Uterus (tissue), 4 donors: ENCODE data around the gene ASIC2. TPM values are rescaled to one million over a fixed set of nuclear protein-coding genes. Genes with fewer than 3 reads are reported as not detected.

Experiments
- DNase-seq, 2 donors: peaks; one replicate each; pipeline ENCODE4 v3.0.0-alpha.2; 2019 to 2020
- H3K27ac ChIP-seq, 2 donors: fragments of 200-600 bp; sonication (generic); 1 replicate in 1 of 2; 2 replicates in 1 of 2; pipeline ENCODE4 v1.5.1; 2016 to 2018
- H3K27me3 ChIP-seq, 2 donors: fragments of 200-600 bp; sonication (generic); one replicate each; pipeline ENCODE4 v1.5.1; 2018 to 2019; ENCODE audit warnings: control low read depth in 1 of 2
- H3K36me3 ChIP-seq, 2 donors: fragments of 200-600 bp; sonication (generic); one replicate each; pipeline ENCODE4 v1.5.1; 2019; ENCODE audit warnings: control low read depth in 1 of 2
- H3K4me1 ChIP-seq, 2 donors: fragments of 200-600 bp; sonication (generic); one replicate each; pipeline ENCODE4 v1.5.1; 2018 to 2019; ENCODE audit warnings: control low read depth in 1 of 2
- H3K4me3 ChIP-seq, 2 donors: fragments of 200-600 bp; sonication (generic); 1 replicate in 1 of 2; 2 replicates in 1 of 2; pipeline ENCODE4 v1.5.1; 2018 to 2019; ENCODE audit warnings: mild to moderate bottlenecking in 1 of 2
- H3K9me3 ChIP-seq, 2 donors: fragments of 200-600 bp; sonication (generic); one replicate each; pipeline ENCODE4 v1.5.1; 2019; ENCODE audit warnings: control low read depth in 1 of 2
- POLR2A ChIP-seq, 2 donors: fragments of 450-650 bp; IDR thresholded peaks; one replicate each; pipeline ENCODE4 v1.6.1; 2016; ENCODE audit warnings: antibody characterized with exemption in 2 of 2, mild to moderate bottlenecking in 1 of 2, moderate library complexity in 1 of 2
- intact Hi-C: fragments of 100-400 bp; cut with DNase I; formaldehyde crosslinking; loops from one replicate; pipeline ENCODE4 v1.15.1; 2023; ENCODE audit warnings: low total_unique reads
- total RNA-seq, 4 donors: library from RNA; depleted of rRNA in 3 of 4; stranded (reverse); fragments of >200 nt in 3 of 4; gene quantifications; one replicate each; pipeline versions ENCODE4 v1.1.0 to v1.2.4, GENCODE V29; 2014 to 2023
- TF ChIP-seq, protein P1 (sequence below), 4 experiments: fragments of 200-600 bp in 2 of 4; fragments of 450-650 bp in 2 of 4; sonication (generic) in 2 of 4; IDR thresholded peaks; one replicate each; pipeline ENCODE4 v1.5.1; 2016 to 2019; ENCODE audit warnings: antibody characterized with exemption in 4 of 4, mild to moderate bottlenecking in 2 of 4, moderate library complexity in 1 of 4
- donor health status: DM: yes; HTN: yes; CAD: no.

ASIC2 gene
- total RNA-seq, 4 donors from 2014 or later, result 1.2 to 1.4 TPM; not detected in 2

DNA sequence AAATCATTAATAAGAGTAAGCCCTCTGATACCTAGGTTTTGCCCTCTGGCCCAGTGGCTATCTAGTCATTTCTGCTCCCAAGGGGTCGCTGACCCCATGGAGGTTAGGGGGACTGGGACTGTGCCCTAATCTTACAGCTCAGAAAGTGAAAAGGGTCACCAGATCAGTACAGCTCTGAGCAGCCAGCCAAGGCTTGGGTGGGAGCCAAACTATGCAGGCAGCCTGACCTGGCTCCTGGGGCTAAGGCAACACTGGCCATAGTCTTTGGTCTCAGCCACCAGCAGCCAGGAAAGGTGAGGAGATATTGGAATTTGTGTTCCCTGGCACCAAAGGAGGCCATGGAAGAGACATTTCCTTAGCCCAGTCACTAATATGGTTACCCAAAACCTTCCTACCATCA, 67.6 kb downstream of the ASIC2 start:
- no peaks in the 10 kb centered on the region for H3K4me1 ChIP-seq
- intact Hi-C loops, result no loop called here
- no peak for DNase-seq
- H3K4me3 ChIP-seq, result no peak overlapping the region
- H3K27me3 ChIP-seq, result no peaks in the 10 kb centered on the region
- no peak overlapping the region for H3K27ac ChIP-seq
- no peaks in the 10 kb centered on the region for H3K9me3 ChIP-seq
- H3K36me3 ChIP-seq, result no peaks in the 10 kb centered on the region
- no peak for TF ChIP-seq POLR2A (IDR thresholded peaks at IDR 0.05)

DNA sequence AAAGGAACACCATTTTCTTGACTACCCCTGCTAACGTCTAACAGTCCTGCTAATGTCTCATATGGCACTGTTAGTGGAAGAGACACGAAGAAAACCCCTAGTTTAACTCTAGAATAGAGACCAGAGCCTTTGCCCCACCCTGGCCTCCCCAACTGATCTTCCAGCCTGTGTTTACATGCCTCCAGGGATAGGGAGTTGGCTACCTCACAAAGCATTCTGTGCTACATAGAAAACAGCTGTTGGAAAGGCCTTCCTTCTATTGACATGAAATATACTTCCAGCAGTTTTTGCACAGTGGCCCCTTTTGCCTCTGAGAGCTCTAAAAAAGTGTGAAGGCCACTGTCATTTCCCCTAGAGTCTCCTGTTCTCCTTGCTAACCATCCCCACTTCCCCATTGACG, 73.1 kb downstream of the ASIC2 start:
- H3K4me3 ChIP-seq, result no peak overlapping the region
- no peaks in the 10 kb centered on the region for H3K4me1 ChIP-seq
- no peaks in the 10 kb centered on the region for H3K27me3 ChIP-seq
- TF ChIP-seq POLR2A (IDR thresholded peaks at IDR 0.05), result no peak
- TF ChIP-seq, protein P1, sequence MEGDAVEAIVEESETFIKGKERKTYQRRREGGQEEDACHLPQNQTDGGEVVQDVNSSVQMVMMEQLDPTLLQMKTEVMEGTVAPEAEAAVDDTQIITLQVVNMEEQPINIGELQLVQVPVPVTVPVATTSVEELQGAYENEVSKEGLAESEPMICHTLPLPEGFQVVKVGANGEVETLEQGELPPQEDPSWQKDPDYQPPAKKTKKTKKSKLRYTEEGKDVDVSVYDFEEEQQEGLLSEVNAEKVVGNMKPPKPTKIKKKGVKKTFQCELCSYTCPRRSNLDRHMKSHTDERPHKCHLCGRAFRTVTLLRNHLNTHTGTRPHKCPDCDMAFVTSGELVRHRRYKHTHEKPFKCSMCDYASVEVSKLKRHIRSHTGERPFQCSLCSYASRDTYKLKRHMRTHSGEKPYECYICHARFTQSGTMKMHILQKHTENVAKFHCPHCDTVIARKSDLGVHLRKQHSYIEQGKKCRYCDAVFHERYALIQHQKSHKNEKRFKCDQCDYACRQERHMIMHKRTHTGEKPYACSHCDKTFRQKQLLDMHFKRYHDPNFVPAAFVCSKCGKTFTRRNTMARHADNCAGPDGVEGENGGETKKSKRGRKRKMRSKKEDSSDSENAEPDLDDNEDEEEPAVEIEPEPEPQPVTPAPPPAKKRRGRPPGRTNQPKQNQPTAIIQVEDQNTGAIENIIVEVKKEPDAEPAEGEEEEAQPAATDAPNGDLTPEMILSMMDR (IDR thresholded peaks at IDR 0.05), result no peak
- H3K27ac ChIP-seq, result no peak overlapping the region
- no peaks in the 10 kb centered on the region for H3K9me3 ChIP-seq
- no peaks in the 10 kb centered on the region for H3K36me3 ChIP-seq
- intact Hi-C loops, result no loop called here
- no peak for DNase-seq

DNA sequence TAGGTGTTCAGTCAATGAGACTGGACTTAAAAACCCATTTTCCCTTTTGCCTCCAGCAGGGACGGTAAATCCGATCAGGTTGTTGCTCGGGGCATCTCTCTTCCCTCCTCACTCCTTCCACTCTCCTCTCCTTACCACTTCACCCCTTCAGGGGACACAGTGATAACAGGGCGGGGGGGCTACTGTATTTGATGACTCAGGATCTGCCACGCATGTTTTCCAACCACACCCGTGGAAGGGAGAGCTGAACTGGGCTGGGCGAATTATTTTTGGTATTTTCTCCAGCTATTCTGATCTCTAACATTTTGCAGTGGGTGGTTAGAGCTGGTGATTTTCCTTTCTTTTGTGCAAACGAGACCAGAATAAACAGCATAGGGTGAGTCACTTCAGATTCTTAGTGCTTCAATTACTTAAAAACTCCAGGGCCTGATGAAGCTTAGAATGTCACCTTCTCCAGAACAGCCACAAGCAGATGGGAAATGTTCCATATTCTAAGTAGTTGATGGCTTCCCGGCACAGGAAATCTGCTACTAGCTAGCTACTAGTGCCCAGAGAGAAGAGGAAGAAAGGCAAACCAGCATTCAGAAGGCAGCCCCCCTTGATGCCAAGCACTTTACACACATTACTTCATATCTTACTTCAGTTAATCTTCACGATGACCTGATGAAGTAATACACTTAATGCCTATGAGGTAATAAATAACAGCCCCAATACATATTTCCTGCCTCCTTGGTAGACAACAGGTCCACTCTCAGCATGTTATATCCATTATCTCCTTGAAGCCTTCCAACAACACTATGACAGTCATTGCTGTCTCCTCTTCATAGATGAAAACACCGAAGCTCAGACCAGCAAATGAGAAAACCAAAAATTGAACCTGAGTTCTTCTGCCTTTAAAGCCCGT, 74.1 kb downstream of the ASIC2 start:
- no peaks in the 10 kb centered on the region for H3K27me3 ChIP-seq
- no peak overlapping the region for H3K27ac ChIP-seq
- H3K4me1 ChIP-seq, result no peaks in the 10 kb centered on the region
- TF ChIP-seq, protein P1 (IDR thresholded peaks at IDR 0.05), result no peak
- no peak for TF ChIP-seq POLR2A (IDR thresholded peaks at IDR 0.05)
- H3K9me3 ChIP-seq, result no peaks in the 10 kb centered on the region
- no peak for DNase-seq
- no peak overlapping the region for H3K4me3 ChIP-seq
- intact Hi-C loops, result no loop called here
- H3K36me3 ChIP-seq, result no peaks in the 10 kb centered on the region

DNA sequence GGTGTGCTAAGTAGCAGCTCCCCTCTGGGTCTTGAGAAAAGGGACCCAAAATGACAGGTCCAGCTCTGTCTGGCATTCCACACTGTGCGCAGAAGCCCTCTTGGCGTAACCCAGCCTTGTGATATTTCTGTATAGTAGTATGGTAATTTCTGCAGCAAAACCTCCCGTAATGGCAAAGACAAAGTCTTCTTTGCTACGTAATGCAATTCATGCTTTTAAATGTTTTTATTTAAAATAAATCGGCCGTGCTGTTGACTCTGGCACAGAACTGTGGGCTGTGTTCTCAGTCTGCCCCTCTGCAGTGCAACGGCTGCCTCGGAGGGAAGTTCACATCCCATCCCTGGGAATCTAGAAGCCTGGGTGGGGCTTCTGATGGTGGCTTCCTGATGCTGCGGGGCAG, 75.2 kb downstream of the ASIC2 start:
- no peak overlapping the region for H3K4me3 ChIP-seq
- no peak overlapping the region for H3K27ac ChIP-seq
- DNase-seq, result no peak
- no peaks in the 10 kb centered on the region for H3K4me1 ChIP-seq
- no peaks in the 10 kb centered on the region for H3K27me3 ChIP-seq
- intact Hi-C loops, result no loop called here
- H3K9me3 ChIP-seq, result no peaks in the 10 kb centered on the region
- TF ChIP-seq, protein P1 (IDR thresholded peaks at IDR 0.05), result no peak
- TF ChIP-seq POLR2A (IDR thresholded peaks at IDR 0.05), result no peak
- H3K36me3 ChIP-seq, result no peaks in the 10 kb centered on the region

DNA sequence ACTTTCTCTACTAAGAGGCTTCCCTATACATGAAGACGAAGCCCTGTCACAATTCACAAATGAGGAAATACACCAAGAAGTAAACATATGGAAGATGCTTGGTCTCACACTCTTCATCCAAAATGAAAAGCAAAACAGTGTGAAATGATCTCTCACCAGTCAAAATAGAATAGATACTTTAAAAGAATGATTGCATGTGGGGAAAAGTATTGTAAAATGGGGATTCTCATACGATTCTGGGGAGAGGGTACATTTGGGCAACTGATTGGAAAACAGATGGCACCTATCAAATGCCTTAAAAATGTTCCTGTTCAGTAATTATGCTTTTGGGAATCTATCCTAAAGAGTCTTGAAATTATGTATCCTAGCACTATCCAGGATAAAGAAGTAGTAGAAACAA, 78.1 kb downstream of the ASIC2 start:
- H3K36me3 ChIP-seq, result no peaks in the 10 kb centered on the region
- H3K27ac ChIP-seq, result no peak overlapping the region
- no peak for TF ChIP-seq POLR2A (IDR thresholded peaks at IDR 0.05)
- H3K27me3 ChIP-seq, result no peaks in the 10 kb centered on the region
- no peaks in the 10 kb centered on the region for H3K9me3 ChIP-seq
- H3K4me1 ChIP-seq, result no peaks in the 10 kb centered on the region
- H3K4me3 ChIP-seq, result no peak overlapping the region
- DNase-seq, result no peak
- intact Hi-C loops, result no loop called here

DNA sequence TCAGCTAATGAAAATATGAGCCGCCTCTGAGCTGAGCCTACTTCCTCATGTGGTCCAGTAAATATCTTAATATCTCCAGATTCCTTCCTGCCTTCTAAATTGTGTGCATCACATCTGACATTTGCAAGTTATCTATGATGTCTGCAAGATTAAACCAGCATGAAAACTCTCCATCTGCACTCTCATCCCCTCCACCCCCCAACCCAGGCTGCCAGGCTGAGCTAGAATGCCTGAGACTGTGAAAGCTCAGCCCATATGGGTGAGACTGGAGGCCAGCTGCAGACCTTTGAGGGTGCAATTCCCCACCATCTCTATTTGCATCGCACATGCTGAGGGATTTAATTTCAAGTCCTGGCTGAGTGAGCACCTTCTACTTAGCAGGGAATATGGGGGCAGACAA, 82.8 kb downstream of the ASIC2 start:
- no peak for DNase-seq
- H3K4me1 ChIP-seq, result no peaks in the 10 kb centered on the region
- no peak overlapping the region for H3K27ac ChIP-seq
- no peaks in the 10 kb centered on the region for H3K36me3 ChIP-seq
- TF ChIP-seq, protein P1 (IDR thresholded peaks at IDR 0.05), result no peak
- TF ChIP-seq POLR2A (IDR thresholded peaks at IDR 0.05), result no peak
- H3K4me3 ChIP-seq, result no peak overlapping the region
- no peaks in the 10 kb centered on the region for H3K9me3 ChIP-seq
- intact Hi-C loops, result no loop called here
- H3K27me3 ChIP-seq, result no peaks in the 10 kb centered on the region
